OCI-LY7 (cell line): ENCODE data around the gene HIF3A. TPM values are rescaled to one million over a fixed set of nuclear protein-coding genes. Genes with fewer than 3 reads are reported as not detected.
"Not testable (repeated sequence)": the region's sequence is repeated elsewhere in the genome, so short reads cannot be mapped to it uniquely, and the experiment has no call there.

Source experiments
- BruUV-seq: library from RNA; stranded (reverse); fragments of 400-500 nt; replicated peaks from 2 replicates; lab custom pipeline; 2021; lab: Mats Ljungman, UMichigan
- CTCF ChIA-PET: fragments of 300-600 bp; sonication (Branson Sonifier 250); formaldehyde crosslinking; loops from one replicate; lab custom pipeline; 2022; ENCODE audit warnings: antibody characterized with exemption; ENCODE audit not compliant: unreplicated experiment; lab: Charles Lee
- POLR2A ChIA-PET: fragments of 300-600 bp; sonication (Branson Sonifier 250); formaldehyde crosslinking; loops from one replicate; lab custom pipeline; 2022; ENCODE audit warnings: antibody characterized with exemption; lab: Charles Lee
- DNase-seq: peaks from one replicate; pipeline ENCODE4 v3.0.0-alpha.2; 2015; ENCODE audit warnings: low spot score
- H2AFZ ChIP-seq: fragments of 200-600 bp; sonication (generic), shearing (Covaris generic); 2 replicates; pipeline ENCODE4 v1.6.1; 2014; ENCODE audit warnings: mild to moderate bottlenecking, antibody characterized with exemption, low read length, moderate library complexity
- H3K27ac ChIP-seq: fragments of 200-600 bp; sonication (generic); 2 replicates; pipeline ENCODE4 v1.5.1; 2014; ENCODE audit warnings: mixed run types, low read depth, mild to moderate bottlenecking, moderate library complexity, low read length, inconsistent platforms; ENCODE audit not compliant: poor library complexity, severe bottlenecking
- H3K36me3 ChIP-seq: fragments of 200-600 bp; sonication (generic); 2 replicates; pipeline ENCODE4 v1.6.1; 2014; ENCODE audit warnings: mild to moderate bottlenecking, antibody characterized with exemption, low read length, moderate library complexity, mixed read lengths; ENCODE audit not compliant: insufficient read depth
- H3K4me1 ChIP-seq: fragments of 200-600 bp; sonication (generic); 2 replicates; pipeline ENCODE4 v1.5.1; 2014; ENCODE audit warnings: mild to moderate bottlenecking, low read length; ENCODE audit not compliant: insufficient read depth, poor library complexity, severe bottlenecking
- H3K4me2 ChIP-seq: fragments of 200-600 bp; sonication (generic); 2 replicates; pipeline ENCODE4 v1.6.1; 2014; ENCODE audit warnings: mild to moderate bottlenecking, low read length
- H3K4me3 ChIP-seq: fragments of 200-600 bp; sonication (generic); 2 replicates; pipeline ENCODE4 v1.5.1; 2014; ENCODE audit warnings: mild to moderate bottlenecking, low read depth, low read length; ENCODE audit not compliant: poor library complexity, severe bottlenecking
- H3K79me2 ChIP-seq: fragments of 200-600 bp; sonication (generic); 2 replicates; pipeline ENCODE4 v1.6.1; 2016; ENCODE audit warnings: low read depth, mild to moderate bottlenecking, low read length, moderate library complexity, mixed read lengths; ENCODE audit not compliant: insufficient read depth
- H3K9me2 ChIP-seq: fragments of 200-600 bp; sonication (generic); 2 replicates; pipeline ENCODE4 v1.6.1; 2016; ENCODE audit warnings: mild to moderate bottlenecking, low read length, mixed read lengths; ENCODE audit not compliant: insufficient read depth
- H3K9me3 ChIP-seq: fragments of 200-600 bp; sonication (generic); 2 replicates; pipeline ENCODE4 v1.6.1; 2014; ENCODE audit warnings: mild to moderate bottlenecking, mixed run types, low read length, mixed read lengths
- H4K20me1 ChIP-seq: fragments of 200-600 bp; sonication (generic); 2 replicates; pipeline ENCODE4 v1.6.1; 2014; ENCODE audit warnings: mild to moderate bottlenecking, antibody characterized with exemption, low read length, moderate library complexity, mixed read lengths; ENCODE audit not compliant: insufficient read depth
- CTCF ChIP-seq: fragments of 200-600 bp; sonication (generic); conservative IDR thresholded peaks from 2 replicates; pipeline ENCODE4 v1.5.1; 2014; ENCODE audit warnings: mild to moderate bottlenecking, antibody characterized with exemption, low read length, moderate library complexity, mixed read lengths
- EZH2phosphoT487 ChIP-seq: fragments of 200-600 bp; sonication (generic); IDR thresholded peaks from 2 replicates; pipeline ENCODE4 v1.6.1; 2018; ENCODE audit warnings: low read depth, borderline replicate concordance, mild to moderate bottlenecking, mixed run types, antibody characterized with exemption, low read length, moderate library complexity, mixed read lengths
- intact Hi-C: fragments of 100-400 bp; cut with micrococcal nuclease; formaldehyde crosslinking; loops from one replicate; pipeline ENCODE4 v1.10.0; 2022; ENCODE audit not compliant: unreplicated experiment
- total RNA-seq, 2 experiments: library from RNA; depleted of rRNA in 1 of 2; stranded (reverse); fragments of >200 nt in 1 of 2; shearing (Covaris generic) in 1 of 2; gene quantifications; 2 replicates each; pipeline ENCODE4 v1.2.3, GENCODE V29; 2014 to 2022

HIF3A gene
- total RNA-seq, 2 experiments from 2014 or later: not detected

GRCh38 chr19:46271481-46272197 is 25.2 kb upstream of the HIF3A start:
- H2AFZ ChIP-seq: no peak overlapping the region
- intact Hi-C loops: no loop called here
- BruUV-seq: no TSS peak

GRCh38 chr19:46273931-46274330 is 22.9 kb upstream of the HIF3A start:
- POLR2A ChIA-PET, DNase-seq, intact Hi-C loops, H4K20me1 ChIP-seq, H3K4me1 ChIP-seq, H3K9me3 ChIP-seq, H3K4me2 ChIP-seq, H3K4me3 ChIP-seq, BruUV-seq, H3K79me2 ChIP-seq, H3K27ac ChIP-seq, H3K9me2 ChIP-seq, CTCF ChIA-PET, H3K36me3 ChIP-seq, H2AFZ ChIP-seq: not testable (repeated sequence)

More at GRCh38 chr19:46271481-46272197, 25.2 kb upstream of the HIF3A start:
- Histone ChIP-seq H3K9me2 (no peaks in the 10 kb centered on the region), H3K4me3 (no peak overlapping the region), H4K20me1 (no peaks in the 10 kb centered on the region), H3K4me2 (no peak overlapping the region), H3K4me1 (no peaks in the 10 kb centered on the region), H3K36me3 (no peaks in the 10 kb centered on the region), H3K27ac (no peak overlapping the region), H3K79me2 (no peaks in the 10 kb centered on the region), H3K9me3 (no peaks in the 10 kb centered on the region)
- CTCF ChIA-PET: no interaction called here
- POLR2A ChIA-PET: interaction anchor here (0.7 kb wide), 1 partner anchor 22 kb away, joined by 3 read pairs; no protein-coding TSS in a partner anchor
- no peak for TF ChIP-seq EZH2phosphoT487
- TF ChIP-seq CTCF: no peak
- DNase-seq: no peak

GRCh38 chr19:46279177-46279576 is 17.7 kb upstream of the HIF3A start:
- Histone ChIP-seq H3K9me3 (no peaks in the 10 kb centered on the region), H4K20me1 (no peaks in the 10 kb centered on the region), H3K4me3 (no peak overlapping the region), H3K36me3 (no peaks in the 10 kb centered on the region), H3K27ac (no peak overlapping the region), H3K4me2 (no peak overlapping the region), H3K9me2 (no peaks in the 10 kb centered on the region), H2AFZ (no peak overlapping the region), H3K4me1 (no peaks in the 10 kb centered on the region), H3K79me2 (no peaks in the 10 kb centered on the region)
- TF ChIP-seq CTCF (no peak), EZH2phosphoT487 (no peak)
- ChIA-PET POLR2A (no interaction called here), CTCF (no interaction called here)
- BruUV-seq: no TSS peak
- intact Hi-C loops: no loop called here
- no peak for DNase-seq
